ENCODE results near the gene DDB1.

Gene DDB1

GRCh38 chr11:61332797-61333549 is at the start of gene DDB1, which contains the start of gene TKFC:
Gene DDB1, minus strand, starts transcription at chr11:61333105. Its CDS starts 137 bp downstream, at chr11:61332968.
Gene TKFC, plus strand, starts transcription at chr11:61333228. Its CDS starts 1,501 bp downstream, at chr11:61334729.
- peaks cover 35% of the 10 kb centered on the region for H3K36me3 Mint-ChIP-seq (ENCODE audit: low read depth)
- no peaks in the 10 kb centered on the region for H3K27me3 Mint-ChIP-seq
- peak within 1 kb of the TSS; percentile 98 for H3K27ac Mint-ChIP-seq
- DNase-seq (peak; percentile 99), ATAC-seq (peak; percentile 95)
- peak within 1 kb of the TSS; percentile 97 for H3K4me3 Mint-ChIP-seq
- H3K9me3 Mint-ChIP-seq, result no peaks in the 10 kb centered on the region
- peaks cover 66% of the 10 kb centered on the region for H3K4me1 Mint-ChIP-seq

DNA sequence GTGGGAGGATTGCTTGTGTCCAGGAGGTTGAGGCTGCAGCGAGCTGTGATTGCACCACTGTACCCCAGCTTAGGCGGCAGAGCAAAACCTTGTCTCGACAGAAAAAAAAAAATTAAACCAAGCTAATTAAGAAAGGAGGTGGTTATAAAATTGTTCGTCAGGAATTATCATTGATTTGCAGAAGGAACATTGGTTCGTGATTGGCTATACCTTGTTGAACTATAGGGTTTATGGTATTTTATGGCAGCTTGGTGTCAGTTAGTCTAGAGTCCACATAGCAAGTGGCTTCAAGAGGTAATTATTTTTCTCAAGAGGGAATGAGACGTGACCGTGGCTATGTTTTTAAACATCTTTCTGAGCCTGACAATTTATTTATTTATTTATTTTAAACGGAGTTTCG is 48.0 kb upstream of the DDB1 start:
- no peak overlapping the region for H3K27ac Mint-ChIP-seq
- H3K4me3 Mint-ChIP-seq, result no peak overlapping the region
- H3K9me3 Mint-ChIP-seq, result no peaks in the 10 kb centered on the region
- no peaks in the 10 kb centered on the region for H3K27me3 Mint-ChIP-seq
- H3K36me3 Mint-ChIP-seq (ENCODE audit: low read depth), result peaks cover 10% of the 10 kb centered on the region
- H3K4me1 Mint-ChIP-seq, result peaks cover 7% of the 10 kb centered on the region
- DNase-seq (no peak), ATAC-seq (no peak)

DNA sequence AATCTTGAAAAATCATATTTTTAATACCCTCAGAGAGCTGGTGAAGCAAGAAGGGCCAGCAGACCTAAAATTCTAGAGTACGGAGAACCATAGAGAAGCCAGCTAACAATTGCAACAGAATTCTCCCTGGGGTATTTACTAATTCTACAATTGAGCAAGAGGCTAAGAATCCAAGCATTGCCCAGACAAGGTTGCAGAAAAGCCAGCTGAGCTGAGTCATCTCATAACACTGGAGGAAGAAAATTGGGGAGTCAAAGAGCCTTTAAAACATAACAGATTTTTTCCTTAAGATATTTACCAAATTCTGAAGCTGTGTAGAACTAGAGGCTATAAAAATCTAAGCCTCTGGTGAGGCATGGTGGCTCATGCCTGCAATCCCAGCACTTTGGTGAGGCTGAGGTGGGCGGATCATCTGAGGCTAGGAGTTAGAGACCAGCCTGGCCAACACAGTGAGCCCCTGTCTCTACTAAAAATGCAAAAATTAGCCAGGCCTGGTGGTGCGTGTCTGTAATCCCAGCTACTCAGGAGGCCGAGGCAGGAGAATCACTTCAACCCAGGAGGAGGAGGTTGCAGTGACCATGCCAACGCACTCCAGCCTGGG is 45.9 kb upstream of the DDB1 start:
- H3K27ac Mint-ChIP-seq, result no peak overlapping the region
- no peaks in the 10 kb centered on the region for H3K9me3 Mint-ChIP-seq
- H3K4me1 Mint-ChIP-seq, result no peaks in the 10 kb centered on the region
- H3K36me3 Mint-ChIP-seq (ENCODE audit: low read depth), result peaks cover 25% of the 10 kb centered on the region
- H3K4me3 Mint-ChIP-seq, result no peak overlapping the region
- DNase-seq (no peak), ATAC-seq (no peak)
- H3K27me3 Mint-ChIP-seq, result no peaks in the 10 kb centered on the region

DNA sequence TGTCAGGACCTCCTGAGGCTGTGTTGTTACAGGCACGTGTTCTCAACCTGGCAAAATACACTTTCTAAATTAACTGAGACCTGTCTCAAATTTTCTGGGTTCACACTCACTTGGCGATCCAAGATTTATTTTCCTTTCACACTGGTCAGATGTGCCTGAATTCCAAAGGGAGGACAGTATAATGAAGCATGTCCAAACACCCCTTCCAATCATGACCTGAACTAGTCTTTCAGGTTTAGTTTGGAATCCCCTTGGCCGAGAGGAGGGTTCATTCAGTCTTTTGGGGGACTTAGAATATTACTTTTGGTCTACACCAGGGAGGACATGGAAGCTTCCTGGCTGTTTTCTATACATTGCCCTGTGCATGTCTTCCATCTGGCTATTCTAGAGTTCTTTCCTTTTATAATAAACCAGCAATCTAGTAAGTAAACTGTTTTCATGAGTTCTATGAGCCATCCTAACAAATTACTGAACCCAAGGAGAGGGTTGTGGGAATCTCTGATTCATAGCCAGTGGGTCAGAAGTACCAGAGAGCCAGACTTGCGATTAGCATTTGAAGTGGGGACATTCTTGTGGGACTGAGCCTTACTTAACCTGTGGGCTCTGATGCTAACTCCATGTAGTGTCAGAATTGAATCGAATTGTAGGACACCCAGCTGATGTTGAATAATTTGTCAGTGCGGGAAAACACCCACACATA is 44.7 kb upstream of the DDB1 start:
- Mint-ChIP-seq H3K9me3 (no peaks in the 10 kb centered on the region), H3K4me1 (no peaks in the 10 kb centered on the region), H3K27ac (no peak overlapping the region), H3K36me3 (ENCODE audit: low read depth) (peaks cover 32% of the 10 kb centered on the region), H3K27me3 (no peaks in the 10 kb centered on the region), H3K4me3 (no peak overlapping the region)
- DNase-seq (no peak), ATAC-seq (no peak)

GRCh38 chr11:61375761-61376108 is 42.8 kb upstream of the DDB1 start:
- H3K9me3 Mint-ChIP-seq, result no peaks in the 10 kb centered on the region
- H3K36me3 Mint-ChIP-seq (ENCODE audit: low read depth), result peaks cover 40% of the 10 kb centered on the region
- H3K27me3 Mint-ChIP-seq, result no peaks in the 10 kb centered on the region
- no peak overlapping the region for H3K27ac Mint-ChIP-seq
- ATAC-seq (no peak), DNase-seq (no peak)
- H3K4me1 Mint-ChIP-seq, result peaks cover under 1% of the 10 kb centered on the region
- H3K4me3 Mint-ChIP-seq, result no peak overlapping the region

GRCh38 chr11:61372659-61373420 is 39.9 kb upstream of the DDB1 start:
- Mint-ChIP-seq H3K4me3 (no peak overlapping the region), H3K27ac (no peak overlapping the region), H3K36me3 (ENCODE audit: low read depth) (peaks cover 62% of the 10 kb centered on the region), H3K27me3 (no peaks in the 10 kb centered on the region), H3K4me1 (peaks cover 14% of the 10 kb centered on the region), H3K9me3 (no peaks in the 10 kb centered on the region)
- no peak for ATAC-seq
- no peak for DNase-seq

- peaks cover 67% of the 10 kb centered on the region for H3K36me3 Mint-ChIP-seq (ENCODE audit: low read depth)
- H3K27me3 Mint-ChIP-seq, result no peaks in the 10 kb centered on the region
- H3K9me3 Mint-ChIP-seq, result no peaks in the 10 kb centered on the region
- no peak overlapping the region for H3K4me3 Mint-ChIP-seq
- no peak overlapping the region for H3K27ac Mint-ChIP-seq
- DNase-seq (no peak), ATAC-seq (peak; percentile 65)
- H3K4me1 Mint-ChIP-seq, result peaks cover 14% of the 10 kb centered on the region
These were observed 37.6 kb upstream of the DDB1 start for GRCh38 chr11:61370349-61371005.

- no peaks in the 10 kb centered on the region for H3K9me3 Mint-ChIP-seq
- H3K27ac Mint-ChIP-seq, result no peak overlapping the region
- DNase-seq (no peak), ATAC-seq (no peak)
- peaks cover 64% of the 10 kb centered on the region for H3K36me3 Mint-ChIP-seq (ENCODE audit: low read depth)
- H3K4me3 Mint-ChIP-seq, result no peak overlapping the region
- no peaks in the 10 kb centered on the region for H3K27me3 Mint-ChIP-seq
- H3K4me1 Mint-ChIP-seq, result peaks cover 14% of the 10 kb centered on the region
These were observed 36.8 kb upstream of the DDB1 start for GRCh38 chr11:61369372-61370348.

- Mint-ChIP-seq H3K9me3 (no peaks in the 10 kb centered on the region), H3K27ac (no peak overlapping the region), H3K4me3 (no peak overlapping the region), H3K27me3 (no peaks in the 10 kb centered on the region), H3K4me1 (peaks cover 19% of the 10 kb centered on the region), H3K36me3 (ENCODE audit: low read depth) (peaks cover 62% of the 10 kb centered on the region)
- ATAC-seq (no peak), DNase-seq (no peak)
These were observed 35.7 kb upstream of the DDB1 start for GRCh38 chr11:61368646-61369045.

DNA sequence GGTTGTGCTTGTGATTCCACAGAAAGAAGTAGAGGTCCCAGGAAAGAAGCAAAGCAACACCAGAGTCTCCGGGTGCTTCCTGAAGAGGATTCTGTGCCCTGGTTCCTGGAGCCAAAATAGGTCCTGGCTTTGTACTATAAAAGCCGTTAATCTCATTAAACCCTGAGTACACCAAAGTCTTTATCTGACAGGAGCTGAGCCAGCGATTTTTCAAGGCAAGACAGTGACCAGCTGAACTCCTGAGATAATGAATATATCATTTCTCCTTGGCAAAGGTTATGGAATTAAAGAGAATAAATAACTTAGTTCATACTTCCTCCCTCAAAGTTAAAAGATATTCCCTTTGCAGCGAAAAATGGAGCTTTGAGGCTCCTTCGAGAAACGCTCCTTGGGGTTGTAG is 34.5 kb upstream of the DDB1 start:
- Mint-ChIP-seq H3K36me3 (ENCODE audit: low read depth) (peaks cover 66% of the 10 kb centered on the region), H3K27ac (no peak overlapping the region), H3K4me3 (no peak overlapping the region), H3K4me1 (peaks cover 30% of the 10 kb centered on the region), H3K27me3 (no peaks in the 10 kb centered on the region), H3K9me3 (no peaks in the 10 kb centered on the region)
- no peak for ATAC-seq
- no peak for DNase-seq

DNA sequence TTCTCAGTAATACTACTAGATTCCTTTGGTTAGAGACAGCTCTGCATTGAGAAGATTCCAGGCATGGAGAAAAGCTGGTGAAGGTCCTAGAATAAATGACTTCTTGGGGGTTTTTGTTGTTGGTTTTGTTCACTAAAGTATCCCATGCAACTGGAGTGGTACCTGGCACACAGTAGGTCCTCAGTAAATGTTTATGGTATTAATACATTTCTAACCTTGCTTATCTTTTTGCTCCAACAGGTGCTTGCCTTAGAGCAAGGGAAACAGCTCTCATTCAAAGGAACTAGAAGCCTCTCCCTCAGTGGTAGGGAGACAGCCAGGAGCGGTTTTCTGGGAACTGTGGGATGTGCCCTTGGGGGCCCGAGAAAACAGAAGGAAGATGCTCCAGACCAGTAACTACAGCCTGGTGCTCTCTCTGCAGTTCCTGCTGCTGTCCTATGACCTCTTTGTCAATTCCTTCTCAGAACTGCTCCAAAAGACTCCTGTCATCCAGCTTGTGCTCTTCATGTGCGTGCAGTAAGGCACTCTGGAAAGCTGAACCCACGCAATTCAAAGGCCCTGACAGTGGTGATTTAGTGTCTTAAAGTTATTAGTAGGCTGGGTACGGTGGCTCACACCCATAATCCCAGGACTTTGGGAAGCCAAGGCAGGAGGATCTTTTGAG is 31.2 kb upstream of the DDB1 start:
- Mint-ChIP-seq H3K27ac (peak overlapping the region; percentile 94), H3K27me3 (no peaks in the 10 kb centered on the region), H3K9me3 (no peaks in the 10 kb centered on the region), H3K36me3 (ENCODE audit: low read depth) (peaks cover 48% of the 10 kb centered on the region), H3K4me3 (peak overlapping the region; percentile 97), H3K4me1 (peaks cover 40% of the 10 kb centered on the region)
- no peak for ATAC-seq
- DNase-seq, result no peak

- Mint-ChIP-seq H3K27ac (peak overlapping the region; percentile 94), H3K4me1 (peaks cover 49% of the 10 kb centered on the region), H3K36me3 (ENCODE audit: low read depth) (peaks cover 36% of the 10 kb centered on the region), H3K9me3 (no peaks in the 10 kb centered on the region), H3K27me3 (no peaks in the 10 kb centered on the region), H3K4me3 (peak overlapping the region; percentile 97)
- peak; percentile 10 for ATAC-seq
- DNase-seq, result peak; percentile 28
These were observed 29.6 kb upstream of the DDB1 start for GRCh38 chr11:61362542-61362875.
